ENCODE results near the gene GLE1.
"Not testable (repeated sequence)": the region's sequence is repeated elsewhere in the genome, so short reads cannot be mapped to it uniquely, and the experiment has no call there.

GLE1 gene

GRCh38 chr9:128552744-128553440, 48.4 kb downstream of the GLE1 start:
- no peak for FAIRE-seq

DNA sequence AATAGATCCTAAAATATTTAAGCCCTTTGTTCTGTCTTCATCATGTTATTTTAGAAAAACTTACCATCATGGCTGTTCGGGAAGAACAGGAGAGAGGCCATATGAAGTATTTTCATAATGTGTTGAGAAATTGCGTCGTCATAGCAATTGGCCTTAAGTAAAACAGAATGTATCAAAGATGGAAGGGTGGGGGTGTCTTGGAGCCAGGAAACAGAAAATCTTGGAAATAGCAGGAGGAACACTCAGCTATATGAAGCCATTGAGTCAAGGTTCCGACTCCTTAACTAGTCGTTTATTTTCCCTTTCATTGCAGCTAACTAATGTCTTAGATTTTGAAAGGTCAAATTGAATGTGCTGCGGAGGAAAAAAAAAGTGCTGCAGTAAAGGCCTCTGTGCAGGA, 49.2 kb downstream of the GLE1 start:
- FAIRE-seq, result no peak

GRCh38 chr9:128554155-128554862, 49.8 kb downstream of the GLE1 start:
- FAIRE-seq, result no peak

- no peak for FAIRE-seq
These were observed 50.7 kb downstream of the GLE1 start for GRCh38 chr9:128555180-128555721.

- no peak for FAIRE-seq
These were observed 51.8 kb downstream of the GLE1 start for GRCh38 chr9:128556276-128556675.

- no peak for FAIRE-seq
These were observed 52.6 kb downstream of the GLE1 start for GRCh38 chr9:128556926-128557634.

- FAIRE-seq, result peak; percentile 9
These were observed 54.2 kb downstream of the GLE1 start for GRCh38 chr9:128558431-128559310.

DNA sequence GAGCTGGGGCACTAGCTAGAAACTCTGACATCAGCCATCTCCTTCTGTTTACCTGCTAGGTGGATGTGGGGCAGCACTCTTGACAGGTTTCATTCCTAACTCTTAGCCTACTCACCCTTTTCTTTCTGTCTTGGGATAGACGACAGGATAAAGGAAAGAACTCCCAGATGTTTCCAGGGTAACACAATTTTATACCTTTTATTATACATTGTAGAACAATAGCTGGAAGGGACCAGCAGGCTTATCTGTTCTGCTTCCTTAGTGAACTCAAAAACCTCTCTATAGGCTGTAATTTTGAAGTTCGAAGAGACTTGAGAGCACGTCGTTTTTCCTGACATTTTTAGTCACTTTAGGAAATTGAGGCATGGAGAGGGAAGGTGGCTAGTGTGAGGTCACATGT, 61.1 kb downstream of the GLE1 start:
- no peak for FAIRE-seq

GRCh38 chr9:128568470-128569078, 64.1 kb downstream of the GLE1 start:
- FAIRE-seq, result no peak

DNA sequence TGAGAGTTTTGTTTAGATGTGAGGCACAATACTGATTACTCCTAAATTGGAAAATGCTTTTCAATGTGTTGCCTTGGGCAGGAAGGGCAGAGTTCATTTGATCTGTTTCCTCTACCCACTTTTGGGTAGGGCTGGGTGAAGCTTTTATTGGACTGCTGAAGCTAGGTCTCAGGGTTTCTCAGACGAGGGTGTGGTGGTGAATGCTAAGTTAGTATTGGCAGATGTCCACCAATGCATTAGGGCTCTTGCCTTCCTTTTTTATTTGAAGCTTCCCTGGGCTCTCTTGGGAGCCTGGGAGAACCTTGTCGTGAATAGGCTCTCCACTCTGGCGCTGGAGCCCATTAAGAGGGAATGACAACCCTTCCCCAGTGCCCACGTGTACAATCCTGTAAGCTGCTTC, 71.0 kb downstream of the GLE1 start:
- FAIRE-seq, result no peak

DNA sequence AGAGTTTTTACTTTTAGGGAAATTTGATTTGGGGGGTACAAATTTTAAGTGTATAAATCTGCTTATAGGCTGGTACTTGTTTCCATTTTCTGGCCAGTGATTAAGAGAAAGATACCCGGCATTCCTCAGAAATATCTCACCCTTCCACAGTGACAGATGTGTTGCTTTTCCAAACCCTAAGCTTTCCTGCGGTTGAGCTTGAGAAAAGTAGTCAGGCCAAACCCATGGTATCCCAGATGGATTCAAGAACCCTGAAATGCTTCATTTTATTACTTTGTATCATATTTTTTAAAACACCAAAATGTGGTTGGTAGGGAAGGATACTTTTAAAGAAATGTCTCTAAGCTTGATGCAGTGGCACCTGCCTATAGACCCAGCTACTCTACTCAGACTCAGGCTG, 71.4 kb downstream of the GLE1 start:
- FAIRE-seq, result no peak

GRCh38 chr9:128577206-128577605, 72.7 kb downstream of the GLE1 start:
- FAIRE-seq, result peak; percentile 24

DNA sequence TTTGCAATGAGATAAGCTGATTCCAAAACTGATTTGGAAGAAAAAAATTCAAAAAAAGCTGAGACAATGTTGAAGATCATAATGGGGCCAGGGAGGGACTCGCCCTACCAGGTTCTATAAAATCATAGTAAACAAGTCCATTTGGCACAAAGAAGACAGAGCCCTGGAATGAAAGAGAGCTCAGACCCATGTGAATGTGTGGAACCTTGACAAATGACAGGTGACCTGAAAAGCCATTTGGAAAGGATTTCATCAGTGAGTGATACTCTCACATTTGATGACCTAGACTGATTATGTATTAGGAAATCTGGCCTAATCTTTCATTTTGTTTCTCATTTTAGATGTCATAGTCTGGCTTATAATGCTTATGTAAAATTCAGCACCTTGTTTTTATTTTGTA, 74.7 kb downstream of the GLE1 start:
- FAIRE-seq, result no peak

DNA sequence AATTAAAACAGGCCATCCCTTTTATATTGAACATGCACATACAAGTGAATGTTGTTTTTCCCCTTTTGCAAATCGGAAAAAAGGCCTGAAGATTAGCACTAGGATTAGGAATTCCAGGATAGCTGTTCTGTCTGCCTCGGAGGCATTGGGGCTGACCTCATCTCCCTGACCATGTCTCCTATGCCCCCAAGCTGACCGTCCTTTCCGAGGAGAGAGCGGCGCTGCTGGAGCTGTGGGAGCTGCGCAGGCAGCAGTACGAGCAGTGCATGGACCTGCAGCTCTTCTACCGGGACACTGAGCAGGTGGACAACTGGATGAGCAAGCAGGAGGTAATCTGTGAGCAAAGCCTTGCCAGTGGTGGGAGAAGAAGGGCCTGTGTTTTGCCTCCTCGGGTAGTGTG, 76.2 kb downstream of the GLE1 start:
- FAIRE-seq, result no peak

DNA sequence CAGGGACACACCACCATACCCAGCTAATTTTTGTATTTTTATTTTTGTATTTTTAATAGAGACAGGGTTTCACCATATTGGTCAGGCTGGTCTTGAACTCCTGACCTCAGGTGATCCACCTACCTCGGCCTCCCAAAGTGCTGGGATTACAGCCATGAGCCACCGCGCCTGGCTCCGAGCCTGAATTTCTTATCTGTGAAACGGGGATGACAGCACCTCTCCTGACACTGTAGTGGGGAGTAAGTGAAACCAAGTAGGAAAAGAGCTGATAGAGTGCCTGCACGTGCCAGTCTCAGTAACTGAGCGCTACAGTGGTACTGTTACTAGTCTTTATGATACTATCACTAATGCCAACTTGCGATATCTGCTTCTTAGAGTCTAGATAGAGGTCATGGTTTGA, 80.6 kb downstream of the GLE1 start:
- not testable (repeated sequence) for FAIRE-seq

- not testable (repeated sequence) for FAIRE-seq
These were observed 82.4 kb downstream of the GLE1 start for GRCh38 chr9:128586934-128587333.

- FAIRE-seq, result no peak
These were observed 82.9 kb downstream of the GLE1 start for GRCh38 chr9:128587453-128587852.

- peak; percentile 73 for FAIRE-seq
These were observed 84.2 kb downstream of the GLE1 start for GRCh38 chr9:128588581-128589233.

Measured in islet of Langerhans (tissue), 1 donor.